ENCODE measurements around the gene CCDC83.

Gene CCDC83

GRCh38 chr11:85826116-85826855 is 28.9 kb upstream of the CCDC83 start:
- Histone ChIP-seq H3K27me3 (replicated peaks; ENCODE audit: control insufficient read depth, insufficient read depth, low read length) (no peaks in the 10 kb centered on the region; the same call in none of the 2 replicates), H3K4me3 (replicated peaks; ENCODE audit: low read depth, low read length) (no peak overlapping the region), H3K36me3 (ENCODE audit: control insufficient read depth, insufficient read depth, low read length) (no peaks in the 10 kb centered on the region)
- no peak for DNase-seq (ENCODE audit: extremely low read depth, insufficient read length)
- peak; percentile 52 for TF ChIP-seq CTCF (IDR thresholded peaks at IDR 0.05; ENCODE audit: insufficient read depth, low read length, poor library complexity, severe bottlenecking)

- H3K27me3 ChIP-seq (replicated peaks; ENCODE audit: control insufficient read depth, insufficient read depth, low read length), result no peaks in the 10 kb centered on the region; the same call in 1 of the 2 replicates
- H3K36me3 ChIP-seq (ENCODE audit: control insufficient read depth, insufficient read depth, low read length), result no peaks in the 10 kb centered on the region
- H3K4me3 ChIP-seq (replicated peaks; ENCODE audit: low read depth, low read length), result no peak overlapping the region
- TF ChIP-seq CTCF (IDR thresholded peaks at IDR 0.05; ENCODE audit: insufficient read depth, low read length, poor library complexity, severe bottlenecking), result no peak
- DNase-seq (ENCODE audit: extremely low read depth, insufficient read length), result no peak
Observed at GRCh38 chr11:85827748-85828639, 27.2 kb upstream of the CCDC83 start.

- no peak overlapping the region for H3K4me3 ChIP-seq (replicated peaks; ENCODE audit: low read depth, low read length)
- H3K27me3 ChIP-seq (replicated peaks; ENCODE audit: control insufficient read depth, insufficient read depth, low read length), result no peaks in the 10 kb centered on the region; the same call in 1 of the 2 replicates
- no peak for TF ChIP-seq CTCF (IDR thresholded peaks at IDR 0.05; ENCODE audit: insufficient read depth, low read length, poor library complexity, severe bottlenecking)
- DNase-seq (ENCODE audit: extremely low read depth, insufficient read length), result no peak
- H3K36me3 ChIP-seq (ENCODE audit: control insufficient read depth, insufficient read depth, low read length), result no peaks in the 10 kb centered on the region
Observed at GRCh38 chr11:85828640-85828978, 26.6 kb upstream of the CCDC83 start.

GRCh38 chr11:85829172-85829571 is 26.0 kb upstream of the CCDC83 start:
- H3K4me3 ChIP-seq (replicated peaks; ENCODE audit: low read depth, low read length), result no peak overlapping the region
- DNase-seq (ENCODE audit: extremely low read depth, insufficient read length), result no peak
- no peak for TF ChIP-seq CTCF (IDR thresholded peaks at IDR 0.05; ENCODE audit: insufficient read depth, low read length, poor library complexity, severe bottlenecking)
- H3K36me3 ChIP-seq (ENCODE audit: control insufficient read depth, insufficient read depth, low read length), result no peaks in the 10 kb centered on the region
- H3K27me3 ChIP-seq (replicated peaks; ENCODE audit: control insufficient read depth, insufficient read depth, low read length), result no peaks in the 10 kb centered on the region; the same call in 1 of the 2 replicates

GRCh38 chr11:85831050-85831449 is 24.1 kb upstream of the CCDC83 start:
- no peak overlapping the region for H3K4me3 ChIP-seq (replicated peaks; ENCODE audit: low read depth, low read length)

More at GRCh38 chr11:85831050-85831449, 24.1 kb upstream of the CCDC83 start:
- TF ChIP-seq CTCF (IDR thresholded peaks at IDR 0.05; ENCODE audit: insufficient read depth, low read length, poor library complexity, severe bottlenecking), result no peak
- Histone ChIP-seq H3K36me3 (ENCODE audit: control insufficient read depth, insufficient read depth, low read length) (no peaks in the 10 kb centered on the region), H3K27me3 (replicated peaks; ENCODE audit: control insufficient read depth, insufficient read depth, low read length) (no peaks in the 10 kb centered on the region; the same call in 1 of the 2 replicates)
- DNase-seq (ENCODE audit: extremely low read depth, insufficient read length), result no peak
